BJ (cell line): ENCODE results near the gene GJC1. TPM values are rescaled to one million over a fixed set of nuclear protein-coding genes. Genes with fewer than 3 reads are reported as not detected.

Experiments
- CTCF ChIA-PET: fragments of 350-600 bp; formaldehyde crosslinking; extraction: SDS; loops from one replicate; lab custom pipeline; 2021; ENCODE audit warnings: antibody characterized with exemption, inconsistent platforms; lab: Yijun Ruan, JAX
- POLR2A ChIA-PET: fragments of 300-600 bp; sonication (Branson Sonifier 250); formaldehyde crosslinking; extraction: SDS; loops from one replicate; lab custom pipeline; 2021; ENCODE audit warnings: antibody characterized with exemption; lab: Charles Lee
- DNase-seq: peaks from one replicate; pipeline ENCODE4 v3.0.0-alpha.2; 2011; ENCODE audit warnings: low read depth
- H3K27me3 ChIP-seq: 2 replicates; pipeline ENCODE4 v1.6.0; 2011; ENCODE audit warnings: low read length; ENCODE audit not compliant: control insufficient read depth, insufficient read depth
- H3K36me3 ChIP-seq: 2 replicates; pipeline ENCODE4 v1.5.1; 2011; ENCODE audit warnings: low read length; ENCODE audit not compliant: control insufficient read depth, insufficient read depth
- H3K4me3 ChIP-seq: 2 replicates; pipeline ENCODE4 v1.5.1; 2011; ENCODE audit warnings: low read depth, mild to moderate bottlenecking, control low read depth, low read length
- CTCF ChIP-seq: IDR thresholded peaks from 2 replicates; pipeline ENCODE4 v1.5.1; 2011; ENCODE audit warnings: low read depth, mild to moderate bottlenecking, control low read depth, inconsistent platforms, low read length, moderate library complexity; ENCODE audit not compliant: insufficient read depth
- polyA plus RNA-seq: library from polyadenylated mRNA; depleted of rRNA; stranded (reverse); fragments of >200 nt; gene quantifications from 2 replicates; pipeline ENCODE4 v1.2.3, GENCODE V29; 2011

Gene GJC1
- polyA plus RNA-seq, 1 experiment: 26.5 TPM

GRCh38 chr17:44795928-44796327, 34.2 kb downstream of the GJC1 start:
- Histone ChIP-seq H3K36me3 (no peaks in the 10 kb centered on the region; the same call in 1 of the 2 replicates), H3K27me3 (no peaks in the 10 kb centered on the region), H3K4me3 (no peak overlapping the region)
- TF ChIP-seq CTCF: no peak
- ChIA-PET CTCF (interaction anchor here (2.5 to 3.2 kb wide), 2 partner anchors 17 kb away, joined by 17 to 23 read pairs; no protein-coding TSS in a partner anchor), POLR2A (no interaction called here)
- DNase-seq: no peak

GRCh38 chr17:44795421-44795820, 34.7 kb downstream of the GJC1 start:
- no peak for DNase-seq
- Histone ChIP-seq H3K4me3 (no peak overlapping the region), H3K27me3 (no peaks in the 10 kb centered on the region), H3K36me3 (no peaks in the 10 kb centered on the region; the same call in 1 of the 2 replicates)
- TF ChIP-seq CTCF: no peak
- ChIA-PET CTCF (interaction anchor here (1.1 to 2.5 kb wide), 5 partner anchors 9 to 69 kb away, joined by 3 to 23 read pairs (median 4); no protein-coding TSS in a partner anchor), POLR2A (no interaction called here)

DNA sequence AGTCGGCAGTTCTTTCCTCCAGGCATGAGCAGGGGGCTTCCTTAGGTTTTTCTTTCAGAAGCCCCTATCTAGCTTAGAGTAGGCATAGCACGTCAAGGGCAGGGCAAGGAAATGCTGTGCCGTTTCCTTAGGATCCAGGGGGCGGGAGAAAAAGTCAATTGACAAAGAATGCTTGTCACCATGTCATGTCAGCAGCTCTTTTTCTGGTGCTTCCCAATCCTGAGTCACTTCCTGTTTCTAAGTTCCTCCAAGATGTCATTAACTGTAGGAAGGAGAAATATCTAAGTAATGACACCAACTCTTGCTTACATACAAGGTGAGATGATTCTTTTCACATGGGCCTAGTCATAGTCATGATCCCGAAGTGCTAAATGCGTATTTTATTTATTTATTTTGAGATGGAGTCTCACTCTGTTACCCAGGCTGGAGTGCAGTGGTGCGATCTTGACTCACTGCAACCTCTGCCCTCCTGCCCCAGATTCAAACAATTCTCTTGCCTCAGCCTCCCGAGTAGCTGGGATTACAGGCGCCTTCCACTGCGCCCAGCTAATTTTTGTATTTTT, 35.2 kb downstream of the GJC1 start:
- POLR2A ChIA-PET: no interaction called here
- H3K36me3 ChIP-seq: no peaks in the 10 kb centered on the region; the same call in 1 of the 2 replicates
- no peak for TF ChIP-seq CTCF
- peak; percentile 82 for DNase-seq
- no peaks in the 10 kb centered on the region for H3K27me3 ChIP-seq
- no peak overlapping the region for H3K4me3 ChIP-seq
- CTCF ChIA-PET: interaction anchor here (0.8 to 2.5 kb wide), 9 partner anchors 10 to 83 kb away, joined by 3 to 23 read pairs (median 4); no protein-coding TSS in a partner anchor

DNA sequence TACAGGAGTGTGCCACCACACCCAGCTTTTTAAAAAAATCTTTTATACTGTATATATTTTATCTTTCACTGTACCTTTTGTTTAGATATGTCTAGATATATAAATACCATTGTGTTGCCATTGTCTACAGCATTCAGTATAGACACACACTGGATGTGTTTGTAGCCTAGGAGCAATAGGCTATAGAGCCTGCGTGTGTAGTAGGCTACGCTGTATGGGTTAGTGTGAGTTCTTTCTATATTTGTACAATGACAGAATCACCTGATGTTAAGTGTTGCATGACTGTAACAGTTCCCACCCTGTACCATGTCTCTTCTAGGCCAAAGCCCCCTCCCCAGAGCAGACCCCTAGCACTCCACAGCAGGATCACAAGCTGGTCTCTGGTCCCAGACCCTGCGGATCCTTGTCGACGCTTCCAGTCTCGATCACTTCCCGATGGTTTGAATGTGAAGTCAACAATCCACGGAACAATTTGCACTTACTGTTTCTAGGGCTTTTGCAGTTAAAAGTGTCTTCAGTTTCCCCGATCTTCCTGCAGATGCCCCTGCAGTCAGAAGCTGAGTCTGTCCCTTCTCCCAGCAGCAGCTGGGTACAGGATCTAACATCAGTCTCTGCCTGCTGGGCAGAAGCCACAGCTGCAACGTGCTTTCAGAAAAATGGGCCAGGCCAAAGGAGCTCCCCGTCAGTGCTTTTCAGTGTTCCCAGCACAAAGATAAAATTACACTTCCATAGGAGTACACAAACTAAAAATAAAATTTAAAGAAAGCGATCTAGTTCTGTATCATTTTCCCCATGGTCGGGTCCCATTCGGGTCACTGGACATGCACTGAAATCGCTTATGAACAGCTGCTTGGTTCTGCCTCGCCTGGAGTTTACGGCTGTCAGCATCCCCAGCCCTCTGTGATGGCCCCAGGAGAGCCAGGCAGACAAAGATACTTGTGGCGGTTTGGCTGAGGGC, 35.9 kb downstream of the GJC1 start:
- CTCF ChIA-PET: interaction anchor here (0.8 to 2.5 kb wide), 11 partner anchors 10 to 84 kb away, joined by 3 to 23 read pairs (median 3); no protein-coding TSS in a partner anchor
- POLR2A ChIA-PET: no interaction called here
- H3K4me3 ChIP-seq: no peak overlapping the region
- H3K27me3 ChIP-seq: no peaks in the 10 kb centered on the region
- H3K36me3 ChIP-seq: no peaks in the 10 kb centered on the region; the same call in 1 of the 2 replicates
- no peak for TF ChIP-seq CTCF
- no peak for DNase-seq

- ChIA-PET POLR2A (no interaction called here), CTCF (interaction anchor here (1.4 kb wide), 1 partner anchor 13 kb away, joined by 11 read pairs; no protein-coding TSS in a partner anchor)
- TF ChIP-seq CTCF: no peak
- Histone ChIP-seq H3K27me3 (no peaks in the 10 kb centered on the region), H3K4me3 (no peak overlapping the region), H3K36me3 (no peaks in the 10 kb centered on the region)
- no peak for DNase-seq
Observed at GRCh38 chr17:44792276-44792675, 37.8 kb downstream of the GJC1 start.
